Measurements from ENCODE around the gene C14orf119. TPM values are rescaled to one million over a fixed set of nuclear protein-coding genes. Genes with fewer than 3 reads are reported as not detected.

Gene C14orf119
- total and polyA plus RNA-seq, 9 of the 15 experiments (the other 6 are each of a cell fraction or from before 2014, with no cell fraction given) = 36.7 to 251 (median 51.8) TPM

- TF ChIP-seq ZNF407 (IDR thresholded peaks at IDR 0.05; ENCODE audit: low read depth) (0 out of 2 replicates have a peak, but pooled peaks have one; percentile 28), TEAD4 (IDR thresholded peaks at IDR 0.05; ENCODE audit: low read length) (no peak), TEAD4 (CRISPR knock-in tag; IDR thresholded peaks at IDR 0.05; ENCODE audit: borderline replicate concordance) (no peak), FOXJ3 (CRISPR knock-in tag; IDR thresholded peaks at IDR 0.05) (no peak), CBX1 (IDR thresholded peaks at IDR 0.05; ENCODE audit: low read depth) (no peak), XRCC5 (IDR thresholded peaks at IDR 0.05; ENCODE audit: low read depth, low read length) (no peak), MCM7 (IDR thresholded peaks at IDR 0.05) (no peak), CCNT2 (IDR thresholded peaks at IDR 0.05; ENCODE audit: borderline replicate concordance, extremely low read depth, insufficient read length, low read depth, low read length) (peak; percentile 64), ZNF316 (IDR thresholded peaks at IDR 0.05) (peak; percentile 27; the same call in 1 of the 2 replicates)
- TF ChIP-seq, protein P1, sequence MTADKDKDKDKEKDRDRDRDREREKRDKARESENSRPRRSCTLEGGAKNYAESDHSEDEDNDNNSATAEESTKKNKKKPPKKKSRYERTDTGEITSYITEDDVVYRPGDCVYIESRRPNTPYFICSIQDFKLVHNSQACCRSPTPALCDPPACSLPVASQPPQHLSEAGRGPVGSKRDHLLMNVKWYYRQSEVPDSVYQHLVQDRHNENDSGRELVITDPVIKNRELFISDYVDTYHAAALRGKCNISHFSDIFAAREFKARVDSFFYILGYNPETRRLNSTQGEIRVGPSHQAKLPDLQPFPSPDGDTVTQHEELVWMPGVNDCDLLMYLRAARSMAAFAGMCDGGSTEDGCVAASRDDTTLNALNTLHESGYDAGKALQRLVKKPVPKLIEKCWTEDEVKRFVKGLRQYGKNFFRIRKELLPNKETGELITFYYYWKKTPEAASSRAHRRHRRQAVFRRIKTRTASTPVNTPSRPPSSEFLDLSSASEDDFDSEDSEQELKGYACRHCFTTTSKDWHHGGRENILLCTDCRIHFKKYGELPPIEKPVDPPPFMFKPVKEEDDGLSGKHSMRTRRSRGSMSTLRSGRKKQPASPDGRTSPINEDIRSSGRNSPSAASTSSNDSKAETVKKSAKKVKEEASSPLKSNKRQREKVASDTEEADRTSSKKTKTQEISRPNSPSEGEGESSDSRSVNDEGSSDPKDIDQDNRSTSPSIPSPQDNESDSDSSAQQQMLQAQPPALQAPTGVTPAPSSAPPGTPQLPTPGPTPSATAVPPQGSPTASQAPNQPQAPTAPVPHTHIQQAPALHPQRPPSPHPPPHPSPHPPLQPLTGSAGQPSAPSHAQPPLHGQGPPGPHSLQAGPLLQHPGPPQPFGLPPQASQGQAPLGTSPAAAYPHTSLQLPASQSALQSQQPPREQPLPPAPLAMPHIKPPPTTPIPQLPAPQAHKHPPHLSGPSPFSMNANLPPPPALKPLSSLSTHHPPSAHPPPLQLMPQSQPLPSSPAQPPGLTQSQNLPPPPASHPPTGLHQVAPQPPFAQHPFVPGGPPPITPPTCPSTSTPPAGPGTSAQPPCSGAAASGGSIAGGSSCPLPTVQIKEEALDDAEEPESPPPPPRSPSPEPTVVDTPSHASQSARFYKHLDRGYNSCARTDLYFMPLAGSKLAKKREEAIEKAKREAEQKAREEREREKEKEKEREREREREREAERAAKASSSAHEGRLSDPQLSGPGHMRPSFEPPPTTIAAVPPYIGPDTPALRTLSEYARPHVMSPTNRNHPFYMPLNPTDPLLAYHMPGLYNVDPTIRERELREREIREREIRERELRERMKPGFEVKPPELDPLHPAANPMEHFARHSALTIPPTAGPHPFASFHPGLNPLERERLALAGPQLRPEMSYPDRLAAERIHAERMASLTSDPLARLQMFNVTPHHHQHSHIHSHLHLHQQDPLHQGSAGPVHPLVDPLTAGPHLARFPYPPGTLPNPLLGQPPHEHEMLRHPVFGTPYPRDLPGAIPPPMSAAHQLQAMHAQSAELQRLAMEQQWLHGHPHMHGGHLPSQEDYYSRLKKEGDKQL (CRISPR knock-in tag; IDR thresholded peaks at IDR 0.05; ENCODE audit: borderline replicate concordance) = no peak
- TF ChIP-seq, protein P2, sequence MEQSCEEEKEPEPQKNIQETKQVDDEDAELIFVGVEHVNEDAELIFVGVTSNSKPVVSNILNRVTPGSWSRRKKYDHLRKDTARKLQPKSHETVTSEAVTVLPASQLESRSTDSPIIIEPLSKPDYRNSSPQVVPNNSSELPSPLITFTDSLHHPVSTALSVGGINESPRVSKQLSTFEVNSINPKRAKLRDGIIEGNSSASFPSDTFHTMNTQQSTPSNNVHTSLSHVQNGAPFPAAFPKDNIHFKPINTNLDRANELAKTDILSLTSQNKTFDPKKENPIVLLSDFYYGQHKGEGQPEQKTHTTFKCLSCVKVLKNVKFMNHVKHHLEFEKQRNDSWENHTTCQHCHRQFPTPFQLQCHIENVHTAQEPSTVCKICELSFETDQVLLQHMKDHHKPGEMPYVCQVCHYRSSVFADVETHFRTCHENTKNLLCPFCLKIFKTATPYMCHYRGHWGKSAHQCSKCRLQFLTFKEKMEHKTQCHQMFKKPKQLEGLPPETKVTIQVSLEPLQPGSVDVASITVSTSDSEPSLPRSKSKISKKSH (CRISPR knock-in tag; IDR thresholded peaks at IDR 0.05) = no peak
Measured at GRCh38 chr14:23056956-23057756, 38.1 kb upstream of the C14orf119 start, which contains the start of gene CDH24 (continued).

Data from K562 (cell line).